GM13976 (cell line): ENCODE measurements around the gene UNC13C.

ENCODE experiments used
- DNase-seq: peaks from one replicate; pipeline ENCODE4 v3.0.0; 2012; ENCODE audit warnings: low spot score
- CTCF ChIP-seq: IDR thresholded peaks from 2 replicates; pipeline ENCODE4 v1.5.1; 2012; ENCODE audit warnings: borderline replicate concordance, mild to moderate bottlenecking; ENCODE audit not compliant: insufficient read depth; ENCODE audit errors: extremely low read depth, missing control alignments, control extremely low read depth
- in situ Hi-C: fragments of 300-500 bp; cut with MboI; formaldehyde crosslinking; loops from one replicate; pipeline ENCODE4 v1.12.0; 2022; ENCODE audit warnings: low sequenced_read_pairs, mixed read lengths, inconsistent platforms; ENCODE audit not compliant: unreplicated experiment

Gene UNC13C

GRCh38 chr15:54500330-54500729 is 522.1 kb downstream of the UNC13C start:
- TF ChIP-seq CTCF = no peak
- in situ Hi-C loops = no loop called here
- DNase-seq = no peak

- in situ Hi-C loops = no loop called here
- no peak for TF ChIP-seq CTCF
Measured at GRCh38 chr15:54502416-54503075, 524.3 kb downstream of the UNC13C start.

GRCh38 chr15:54504695-54505094 is 526.5 kb downstream of the UNC13C start:
- in situ Hi-C loops = no loop called here
- no peak for DNase-seq
- TF ChIP-seq CTCF = no peak

More at GRCh38 chr15:54502416-54503075, 524.3 kb downstream of the UNC13C start:
- DNase-seq = no peak

- TF ChIP-seq CTCF = no peak
- in situ Hi-C loops = no loop called here
- DNase-seq = no peak
Measured at GRCh38 chr15:54506977-54507524, 528.8 kb downstream of the UNC13C start.

- in situ Hi-C loops = no loop called here
- no peak for DNase-seq
- no peak for TF ChIP-seq CTCF
Measured at GRCh38 chr15:54514601-54515000, 536.4 kb downstream of the UNC13C start.

- no peak for TF ChIP-seq CTCF
- no peak for DNase-seq
- in situ Hi-C loops = no loop called here
Measured at GRCh38 chr15:54515664-54516582, 537.7 kb downstream of the UNC13C start.
